ENCODE measurements around the gene NOX5. TPM values are rescaled to one million over a fixed set of nuclear protein-coding genes. Genes with fewer than 3 reads are reported as not detected.

The NOX5 gene
- total RNA-seq, 2 experiments from 2014 or later = not detected

- CTCF ChIA-PET = no interaction called here
- H3K27ac Mint-ChIP-seq = no peak overlapping the region
- H3K9me3 Mint-ChIP-seq = no peaks in the 10 kb centered on the region
- H3K4me3 Mint-ChIP-seq = no peak overlapping the region
- no peak for DNase-seq
- no peaks in the 10 kb centered on the region for H3K36me3 Mint-ChIP-seq (ENCODE audit: low read depth)
- no peaks in the 10 kb centered on the region for H3K4me1 Mint-ChIP-seq
- POLR2A ChIA-PET = no interaction called here
- peaks cover 3% of the 10 kb centered on the region for H3K27me3 Mint-ChIP-seq
These were observed 17.4 kb upstream of the NOX5 start for GRCh38 chr15:68997050-68997449.

GRCh38 chr15:68997930-68998777 is 16.3 kb upstream of the NOX5 start:
- CTCF ChIA-PET = no interaction called here
- H3K4me3 Mint-ChIP-seq = no peak overlapping the region

GRCh38 chr15:68999091-68999490 is 15.4 kb upstream of the NOX5 start:
- Mint-ChIP-seq H3K9me3 (no peaks in the 10 kb centered on the region), H3K4me1 (no peaks in the 10 kb centered on the region), H3K27ac (no peak overlapping the region), H3K27me3 (peaks cover 5% of the 10 kb centered on the region), H3K4me3 (no peak overlapping the region), H3K36me3 (ENCODE audit: low read depth) (no peaks in the 10 kb centered on the region)
- DNase-seq = no peak
- POLR2A ChIA-PET = no interaction called here
- CTCF ChIA-PET = no interaction called here

More at GRCh38 chr15:68997930-68998777, 16.3 kb upstream of the NOX5 start:
- Mint-ChIP-seq H3K36me3 (ENCODE audit: low read depth) (no peaks in the 10 kb centered on the region), H3K27ac (no peak overlapping the region), H3K4me1 (no peaks in the 10 kb centered on the region), H3K27me3 (peaks cover 5% of the 10 kb centered on the region), H3K9me3 (no peaks in the 10 kb centered on the region)
- POLR2A ChIA-PET = no interaction called here
- no peak for DNase-seq

GRCh38 chr15:69000091-69000490 is 14.4 kb upstream of the NOX5 start:
- Mint-ChIP-seq H3K27me3 (peaks cover 8% of the 10 kb centered on the region), H3K4me1 (no peaks in the 10 kb centered on the region), H3K27ac (no peak overlapping the region), H3K36me3 (ENCODE audit: low read depth) (no peaks in the 10 kb centered on the region), H3K4me3 (no peak overlapping the region), H3K9me3 (no peaks in the 10 kb centered on the region)
- no peak for DNase-seq
- POLR2A ChIA-PET = no interaction called here
- CTCF ChIA-PET = no interaction called here

- DNase-seq = no peak
- POLR2A ChIA-PET = no interaction called here
- H3K4me3 Mint-ChIP-seq = no peak overlapping the region
- no peak overlapping the region for H3K27ac Mint-ChIP-seq
- H3K27me3 Mint-ChIP-seq = peaks cover 14% of the 10 kb centered on the region
- no peaks in the 10 kb centered on the region for H3K9me3 Mint-ChIP-seq
- H3K4me1 Mint-ChIP-seq = no peaks in the 10 kb centered on the region
- CTCF ChIA-PET = no interaction called here
- H3K36me3 Mint-ChIP-seq (ENCODE audit: low read depth) = no peaks in the 10 kb centered on the region
These were observed 13.6 kb upstream of the NOX5 start for GRCh38 chr15:69000725-69001503.

- Mint-ChIP-seq H3K9me3 (peaks cover 3% of the 10 kb centered on the region), H3K27me3 (peaks cover 14% of the 10 kb centered on the region), H3K4me3 (no peak overlapping the region), H3K4me1 (no peaks in the 10 kb centered on the region), H3K36me3 (ENCODE audit: low read depth) (no peaks in the 10 kb centered on the region), H3K27ac (no peak overlapping the region)
- ChIA-PET CTCF (no interaction called here), POLR2A (no interaction called here)
- DNase-seq = no peak
These were observed 11.7 kb upstream of the NOX5 start for GRCh38 chr15:69002783-69003182.

- Mint-ChIP-seq H3K9me3 (peaks cover 6% of the 10 kb centered on the region), H3K36me3 (ENCODE audit: low read depth) (no peaks in the 10 kb centered on the region), H3K4me3 (no peak overlapping the region), H3K27me3 (peaks cover 14% of the 10 kb centered on the region), H3K27ac (no peak overlapping the region), H3K4me1 (no peaks in the 10 kb centered on the region)
- no peak for DNase-seq
- ChIA-PET POLR2A (no interaction called here), CTCF (no interaction called here)
These were observed 10.5 kb upstream of the NOX5 start for GRCh38 chr15:69004011-69004410.

- no peak overlapping the region for H3K4me3 Mint-ChIP-seq
- CTCF ChIA-PET = interaction anchor here (0.8 to 1.1 kb wide), 2 partner anchors 10 to 23 kb away, joined by 3 read pairs; no protein-coding TSS in a partner anchor
These were observed 6.4 kb upstream of the NOX5 start for GRCh38 chr15:69008056-69008455.

GRCh38 chr15:69009341-69009740 is 5.2 kb upstream of the NOX5 start:
- CTCF ChIA-PET = no interaction called here

More at GRCh38 chr15:69008056-69008455, 6.4 kb upstream of the NOX5 start:
- DNase-seq = no peak
- Mint-ChIP-seq H3K9me3 (peaks cover 13% of the 10 kb centered on the region), H3K27ac (no peak overlapping the region), H3K36me3 (ENCODE audit: low read depth) (no peaks in the 10 kb centered on the region), H3K27me3 (peaks cover 17% of the 10 kb centered on the region), H3K4me1 (no peaks in the 10 kb centered on the region)
- POLR2A ChIA-PET = no interaction called here

GRCh38 chr15:69011641-69012040 is 2.9 kb upstream of the NOX5 start:
- no peak overlapping the region for H3K27ac Mint-ChIP-seq
- H3K4me3 Mint-ChIP-seq = no peak overlapping the region
- CTCF ChIA-PET = interaction anchor here (1.0 kb wide), 1 partner anchor 20 kb away, joined by 3 read pairs; no protein-coding TSS in a partner anchor
- peaks cover 15% of the 10 kb centered on the region for H3K27me3 Mint-ChIP-seq
- no peak for DNase-seq
- H3K4me1 Mint-ChIP-seq = no peaks in the 10 kb centered on the region
- POLR2A ChIA-PET = no interaction called here
- H3K9me3 Mint-ChIP-seq = peaks cover 13% of the 10 kb centered on the region
- H3K36me3 Mint-ChIP-seq (ENCODE audit: low read depth) = no peaks in the 10 kb centered on the region

More at GRCh38 chr15:69009341-69009740, 5.2 kb upstream of the NOX5 start:
- Mint-ChIP-seq H3K36me3 (ENCODE audit: low read depth) (no peaks in the 10 kb centered on the region), H3K4me3 (no peak overlapping the region), H3K9me3 (peaks cover 13% of the 10 kb centered on the region), H3K4me1 (no peaks in the 10 kb centered on the region), H3K27me3 (peaks cover 17% of the 10 kb centered on the region), H3K27ac (no peak overlapping the region)
- POLR2A ChIA-PET = no interaction called here
- DNase-seq = no peak

- H3K4me1 Mint-ChIP-seq = no peaks in the 10 kb centered on the region
These were observed 1.6 kb upstream of the NOX5 start for GRCh38 chr15:69012761-69013364.

GRCh38 chr15:69013726-69014406 is 629 bp upstream of the NOX5 start:
- Mint-ChIP-seq H3K27me3 (peaks cover 12% of the 10 kb centered on the region), H3K4me1 (no peaks in the 10 kb centered on the region), H3K27ac (no peak overlapping the region), H3K4me3 (no peak overlapping the region), H3K9me3 (peaks cover 6% of the 10 kb centered on the region), H3K36me3 (ENCODE audit: low read depth) (no peaks in the 10 kb centered on the region)
- CTCF ChIA-PET = no interaction called here
- DNase-seq = no peak
- POLR2A ChIA-PET = no interaction called here

More at GRCh38 chr15:69012761-69013364, 1.6 kb upstream of the NOX5 start:
- Mint-ChIP-seq H3K4me3 (no peak overlapping the region), H3K36me3 (ENCODE audit: low read depth) (no peaks in the 10 kb centered on the region), H3K27me3 (peaks cover 12% of the 10 kb centered on the region), H3K27ac (no peak overlapping the region), H3K9me3 (peaks cover 9% of the 10 kb centered on the region)
- DNase-seq = no peak
- CTCF ChIA-PET = no interaction called here
- POLR2A ChIA-PET = no interaction called here

- peaks cover 12% of the 10 kb centered on the region for H3K27me3 Mint-ChIP-seq
- DNase-seq = no peak
- no peak overlapping the region for H3K4me3 Mint-ChIP-seq
- ChIA-PET CTCF (interaction anchor here (0.9 kb wide), 1 partner anchor 11 kb away, joined by 3 read pairs; no protein-coding TSS in a partner anchor), POLR2A (interaction anchor here (0.6 kb wide), 1 partner anchor 81 kb away, joined by 3 read pairs; no protein-coding TSS in a partner anchor)
- peaks cover 4% of the 10 kb centered on the region for H3K9me3 Mint-ChIP-seq
- no peaks in the 10 kb centered on the region for H3K4me1 Mint-ChIP-seq
- no peak overlapping the region for H3K27ac Mint-ChIP-seq
- H3K36me3 Mint-ChIP-seq (ENCODE audit: low read depth) = no peaks in the 10 kb centered on the region
These were observed 1.1 kb downstream of the NOX5 start for GRCh38 chr15:69015591-69015990.
